KOPT-K1 (cell line): Measurements from ENCODE around the gene FAM219A.
"Not testable (repeated sequence)": the region's sequence is repeated elsewhere in the genome, so short reads cannot be mapped to it uniquely, and the experiment has no call there.

Experiments
- H3K27ac ChIP-seq: fragments of 200-600 bp; sonication (generic); 2 replicates; pipeline ENCODE4 v1.5.1; 2016; ENCODE audit warnings: antibody characterized with exemption, mild to moderate bottlenecking, low read depth, low read length; ENCODE audit not compliant: poor library complexity, severe bottlenecking
- H3K36me3 ChIP-seq: fragments of 200-600 bp; sonication (generic); 2 replicates; pipeline ENCODE4 v1.5.1; 2017; ENCODE audit warnings: antibody characterized with exemption, mild to moderate bottlenecking, low read length, moderate library complexity; ENCODE audit not compliant: insufficient read depth
- H3K9me3 ChIP-seq: fragments of 200-600 bp; sonication (generic); 2 replicates; pipeline ENCODE4 v1.5.1; 2017; ENCODE audit warnings: antibody characterized with exemption, low read length, mild to moderate bottlenecking; ENCODE audit not compliant: insufficient read depth, poor library complexity, severe bottlenecking

Gene FAM219A

GRCh38 chr9:34352957-34353356 is 105.4 kb downstream of the FAM219A start:
- peaks cover 20% of the 10 kb centered on the region for H3K9me3 ChIP-seq
- H3K27ac ChIP-seq, H3K36me3 ChIP-seq: not testable (repeated sequence)

- H3K36me3 ChIP-seq, H3K27ac ChIP-seq: not testable (repeated sequence)
- H3K9me3 ChIP-seq: peaks cover 20% of the 10 kb centered on the region
These were observed 106.2 kb downstream of the FAM219A start for GRCh38 chr9:34352122-34352652.

GRCh38 chr9:34349324-34349723 is 109.0 kb downstream of the FAM219A start:
- Histone ChIP-seq H3K36me3 (no peaks in the 10 kb centered on the region; the same call in 1 of the 2 replicates), H3K9me3 (no peaks in the 10 kb centered on the region), H3K27ac (no peak overlapping the region)
